Esophagus (tissue), 2 donors: ENCODE measurements around the gene PF4V1. TPM values are rescaled to one million over a fixed set of nuclear protein-coding genes. Genes with fewer than 3 reads are reported as not detected.
A peak's percentile ranks its signal among the peaks of the same experiment; 100 is the strongest.

ENCODE experiments used
- H3K27ac ChIP-seq, 2 donors: one replicate each; pipeline ENCODE4 v1.5.1; 2013; ENCODE audit warnings: low read depth in 2 of 2, mild to moderate bottlenecking in 2 of 2, inconsistent platforms in 1 of 2, low read length in 1 of 2, moderate library complexity in 1 of 2
- H3K27me3 ChIP-seq, 2 donors: one replicate each; pipeline ENCODE4 v1.6.1; 2013; ENCODE audit warnings: low read length in 2 of 2, control low read depth in 1 of 2, mild to moderate bottlenecking in 1 of 2; ENCODE audit not compliant: insufficient read depth in 2 of 2, control insufficient read depth in 1 of 2
- H3K36me3 ChIP-seq, 2 donors: one replicate each; pipeline ENCODE4 v1.6.1; 2013; ENCODE audit warnings: low read length in 1 of 2; ENCODE audit not compliant: control insufficient read depth in 2 of 2, insufficient read depth in 2 of 2
- H3K4me1 ChIP-seq, 2 donors: one replicate each; pipeline ENCODE4 v1.6.1; 2013; ENCODE audit warnings: low read length in 1 of 2; ENCODE audit not compliant: control insufficient read depth in 2 of 2, insufficient read depth in 2 of 2
- H3K4me3 ChIP-seq, 2 donors: one replicate each; pipeline ENCODE4 v1.5.1; 2013; ENCODE audit warnings: low read length in 2 of 2, mild to moderate bottlenecking in 2 of 2, low read depth in 1 of 2, moderate library complexity in 1 of 2
- H3K9me3 ChIP-seq, 2 donors: one replicate each; pipeline ENCODE4 v1.6.1; 2013; ENCODE audit warnings: mild to moderate bottlenecking in 2 of 2, low read depth in 1 of 2, low read length in 1 of 2, moderate library complexity in 1 of 2; ENCODE audit not compliant: control insufficient read depth in 2 of 2, insufficient read depth in 1 of 2
- WGBS, 2 donors: extraction: QIAGEN DNeasy Blood & Tissue Kit; methylation state at CpG; one replicate each; pipeline ENCODE4 v1.1.7; 2013; 5-methylcytosine and 5-hydroxymethylcytosine counted together
- polyA plus RNA-seq, 2 donors: library from polyadenylated mRNA; stranded (reverse); fragments of 200-250 nt; gene quantifications; one replicate each; pipeline ENCODE4 v1.2.3, GENCODE V29; 2013
- donor health status: healthy with polysubstance abuse.
- donor health status: Bipolar disorder and iron deficiency.

The PF4V1 gene
- polyA plus RNA-seq, 2 donors: not detected

DNA sequence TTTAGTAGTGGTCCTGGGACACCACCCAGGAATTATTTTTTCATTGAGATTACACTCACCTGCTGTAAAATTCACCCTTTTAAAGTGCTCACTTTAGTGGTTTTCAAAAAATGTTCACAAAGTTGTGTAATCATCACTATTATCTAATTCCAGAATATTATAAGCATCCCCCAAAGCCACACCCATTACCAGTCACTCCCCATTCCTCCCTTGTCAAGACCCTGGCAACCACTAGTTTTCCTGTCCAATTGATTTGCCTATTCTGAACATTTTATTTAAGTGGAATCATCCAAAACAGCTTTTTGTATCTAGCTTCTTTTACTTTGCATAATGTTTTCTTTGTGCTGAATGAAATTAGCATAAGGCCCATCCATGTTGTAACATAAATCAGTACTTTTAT lies 29.3 kb upstream of the PF4V1 start:
- no peaks in the 10 kb centered on the region for H3K36me3 ChIP-seq
- H3K27me3 ChIP-seq: no peaks in the 10 kb centered on the region
- no peak overlapping the region for H3K4me3 ChIP-seq
- no peaks in the 10 kb centered on the region for H3K9me3 ChIP-seq
- H3K4me1 ChIP-seq: no peaks in the 10 kb centered on the region
- H3K27ac ChIP-seq: no peak overlapping the region

DNA sequence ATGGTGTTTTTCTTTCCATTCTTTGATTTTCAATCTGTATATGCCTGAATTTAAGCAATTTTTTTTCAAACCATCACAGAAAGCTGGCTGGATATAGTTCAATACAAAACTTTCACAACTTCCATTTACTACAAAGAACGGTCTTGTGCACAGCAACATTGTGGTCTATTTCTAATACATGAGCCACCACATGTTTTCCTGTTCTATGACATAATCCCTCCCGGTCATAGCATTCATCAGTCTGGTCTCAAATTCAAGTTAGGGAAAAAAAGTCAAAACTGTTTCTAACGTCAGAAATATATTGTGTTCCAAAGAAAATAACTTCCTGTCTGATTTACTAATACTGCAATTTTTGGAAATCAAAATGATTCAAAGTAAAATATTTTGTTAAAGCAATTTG lies 24.1 kb upstream of the PF4V1 start:
- no peaks in the 10 kb centered on the region for H3K27me3 ChIP-seq
- H3K4me1 ChIP-seq: no peaks in the 10 kb centered on the region
- no peaks in the 10 kb centered on the region for H3K36me3 ChIP-seq
- H3K4me3 ChIP-seq: no peak overlapping the region
- H3K27ac ChIP-seq: no peak overlapping the region
- H3K9me3 ChIP-seq: no peaks in the 10 kb centered on the region
- WGBS, 2 donors: 59 to 64% methylated on average over 3 of the region's 3 CpGs

DNA sequence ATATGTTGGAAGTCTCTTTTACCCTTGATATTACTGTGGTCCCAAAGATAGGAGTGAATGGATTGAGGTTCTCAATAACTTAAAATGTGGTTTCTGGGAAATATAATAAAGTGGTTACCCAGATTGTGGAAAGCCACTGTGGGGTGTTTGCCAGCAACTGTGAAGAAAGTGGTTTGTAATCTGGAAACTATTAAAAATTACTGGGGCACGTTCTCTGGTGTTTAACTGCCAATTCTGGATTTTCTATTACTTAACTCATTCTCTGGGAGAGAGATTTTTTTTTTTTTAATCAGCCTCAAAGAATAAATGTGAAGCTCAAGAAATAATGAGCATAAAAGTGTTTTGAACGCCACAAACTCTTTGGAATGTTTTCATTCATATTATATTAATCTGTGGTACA lies 21.5 kb upstream of the PF4V1 start:
- Histone ChIP-seq H3K27me3 (no peaks in the 10 kb centered on the region), H3K9me3 (no peaks in the 10 kb centered on the region), H3K4me3 (no peak overlapping the region), H3K27ac (no peak overlapping the region), H3K36me3 (no peaks in the 10 kb centered on the region), H3K4me1 (peaks cover 0 to 4% of the 10 kb centered on the region in 2 donors)
- 42 to 57% methylated on average over 2 of the region's 2 CpGs for WGBS, 2 donors

DNA sequence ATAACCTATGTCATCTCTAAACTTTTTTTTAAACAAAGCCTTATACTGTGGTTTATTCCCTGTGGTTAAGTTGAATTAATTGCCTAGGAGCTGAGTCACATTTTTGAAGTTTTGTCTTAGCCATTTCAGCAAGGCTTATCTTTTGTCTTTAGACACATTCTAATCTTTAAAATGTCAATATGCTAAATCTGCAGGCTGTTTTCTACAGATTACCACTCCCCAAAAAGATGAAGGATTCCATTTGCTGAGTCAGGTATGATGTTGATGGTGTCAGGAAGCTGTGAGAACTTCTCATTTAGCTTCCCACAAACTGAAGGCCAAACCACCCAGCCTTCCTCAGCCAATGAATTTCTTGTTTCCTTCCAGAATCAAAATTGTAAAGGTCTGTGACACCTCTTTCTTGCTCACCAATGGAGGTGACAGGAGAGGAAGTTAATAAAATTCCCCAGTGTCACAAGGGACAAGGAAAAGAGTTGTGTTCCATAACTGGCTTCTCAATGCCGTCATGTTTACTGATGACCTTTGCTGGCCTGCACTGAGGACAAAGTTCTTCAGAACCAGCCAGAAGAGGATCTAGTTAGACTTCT lies 20.4 kb upstream of the PF4V1 start:
- no peaks in the 10 kb centered on the region for H3K27me3 ChIP-seq
- H3K4me3 ChIP-seq: no peak overlapping the region
- no peaks in the 10 kb centered on the region for H3K36me3 ChIP-seq
- WGBS, 2 donors: 91 to 92% methylated on average over 1 of the region's 1 CpG
- H3K4me1 ChIP-seq: peaks cover 0 to 5% of the 10 kb centered on the region in 2 donors
- H3K27ac ChIP-seq: no peak overlapping the region
- H3K9me3 ChIP-seq: no peaks in the 10 kb centered on the region

DNA sequence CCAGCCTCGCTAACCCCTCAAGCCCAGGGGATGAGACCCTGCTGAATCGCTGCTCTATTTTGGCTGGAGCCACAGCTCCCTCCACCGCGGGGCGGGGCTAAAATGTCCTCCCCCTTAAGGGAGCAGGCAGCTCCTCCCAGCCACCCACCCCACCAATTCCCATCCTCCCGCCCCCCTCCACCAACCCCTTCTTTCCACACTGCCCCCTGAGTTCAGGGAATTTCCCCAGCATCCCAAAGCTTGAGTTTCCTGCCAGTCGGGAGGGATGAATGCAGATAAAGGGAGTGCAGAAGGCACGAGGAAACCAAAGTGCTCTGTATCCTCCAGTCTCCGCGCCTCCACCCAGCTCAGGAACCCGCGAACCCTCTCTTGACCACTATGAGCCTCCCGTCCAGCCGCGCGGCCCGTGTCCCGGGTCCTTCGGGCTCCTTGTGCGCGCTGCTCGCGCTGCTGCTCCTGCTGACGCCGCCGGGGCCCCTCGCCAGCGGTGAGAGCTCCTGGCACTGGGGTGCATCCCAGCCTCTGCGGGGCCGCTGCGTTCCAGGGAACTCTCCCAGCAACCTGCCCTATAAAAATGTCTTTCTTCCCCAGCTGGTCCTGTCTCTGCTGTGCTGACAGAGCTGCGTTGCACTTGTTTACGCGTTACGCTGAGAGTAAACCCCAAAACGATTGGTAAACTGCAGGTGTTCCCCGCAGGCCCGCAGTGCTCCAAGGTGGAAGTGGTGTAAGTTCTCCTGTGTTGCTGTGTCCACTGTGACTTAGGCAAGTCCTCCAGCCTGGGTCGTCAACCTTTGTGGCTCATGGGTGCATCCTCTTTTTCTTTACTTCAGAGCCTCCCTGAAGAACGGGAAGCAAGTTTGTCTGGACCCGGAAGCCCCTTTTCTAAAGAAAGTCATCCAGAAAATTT lies 16.5 kb upstream of the PF4V1 start, which contains the start of gene CXCL6:
Gene CXCL6, plus strand, starts transcription at position 306 of the 907 bp plus-strand sequence. Its CDS starts 73 bp downstream, at position 379.
- WGBS, 2 donors: 6 to 9% methylated on average over 41 of the region's 41 CpGs
- peaks cover 0 to 5% of the 10 kb centered on the region in 2 donors for H3K4me1 ChIP-seq
- H3K27me3 ChIP-seq: no peaks in the 10 kb centered on the region
- H3K9me3 ChIP-seq: no peaks in the 10 kb centered on the region
- H3K4me3 ChIP-seq: peak within 1 kb of the TSS; percentile 32 to 50
- no peak within 1 kb of the TSS for H3K27ac ChIP-seq
- no peaks in the 10 kb centered on the region for H3K36me3 ChIP-seq

DNA sequence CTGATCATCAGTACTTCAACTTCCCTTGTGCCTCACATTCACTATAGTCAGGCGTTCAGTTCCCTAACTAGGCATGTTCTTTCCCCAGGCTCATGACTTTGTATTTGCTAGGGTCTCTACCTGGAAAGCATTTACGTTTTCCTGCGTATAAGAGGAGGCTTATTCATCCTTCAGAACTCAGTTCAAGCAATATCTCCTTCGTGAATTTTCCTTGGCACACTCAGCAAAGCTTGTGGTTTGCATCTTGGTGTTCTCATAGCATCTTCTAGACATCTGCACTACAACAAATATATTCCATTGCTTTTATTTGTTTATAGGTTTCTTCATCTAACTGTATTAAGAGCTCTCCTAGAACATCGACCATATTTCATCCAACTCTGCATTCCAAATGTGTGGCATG lies 14.0 kb upstream of the PF4V1 start:
- Histone ChIP-seq H3K36me3 (no peaks in the 10 kb centered on the region), H3K27ac (no peak overlapping the region), H3K4me3 (no peak overlapping the region), H3K27me3 (no peaks in the 10 kb centered on the region), H3K9me3 (no peaks in the 10 kb centered on the region), H3K4me1 (peaks cover 0 to 5% of the 10 kb centered on the region in 2 donors)
- WGBS, 2 donors: 83 to 88% methylated on average over 5 of the region's 5 CpGs

DNA sequence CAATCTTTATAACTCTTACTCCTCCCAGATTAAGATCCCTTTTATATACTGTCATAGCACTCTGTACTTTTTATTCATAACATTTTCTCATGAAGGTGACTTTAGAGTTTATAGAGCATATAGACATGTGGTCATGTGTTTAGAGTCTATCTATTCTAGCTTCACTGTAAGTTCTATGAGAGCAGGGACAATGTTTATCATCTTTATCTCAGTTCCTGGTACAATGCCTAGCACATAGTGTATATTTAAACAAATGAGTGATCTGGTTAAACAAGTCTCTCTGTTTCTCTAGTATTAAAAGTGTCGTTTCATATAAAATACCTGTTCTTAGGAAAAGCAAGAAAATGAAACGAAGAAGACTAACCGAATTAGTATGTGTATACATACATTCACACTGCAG lies 13.4 kb upstream of the PF4V1 start:
- Histone ChIP-seq H3K27ac (no peak overlapping the region), H3K27me3 (no peaks in the 10 kb centered on the region), H3K9me3 (no peaks in the 10 kb centered on the region), H3K4me3 (no peak overlapping the region), H3K4me1 (peaks cover 0 to 5% of the 10 kb centered on the region in 2 donors), H3K36me3 (no peaks in the 10 kb centered on the region)
- 77 to 82% methylated on average over 3 of the region's 3 CpGs for WGBS, 2 donors

DNA sequence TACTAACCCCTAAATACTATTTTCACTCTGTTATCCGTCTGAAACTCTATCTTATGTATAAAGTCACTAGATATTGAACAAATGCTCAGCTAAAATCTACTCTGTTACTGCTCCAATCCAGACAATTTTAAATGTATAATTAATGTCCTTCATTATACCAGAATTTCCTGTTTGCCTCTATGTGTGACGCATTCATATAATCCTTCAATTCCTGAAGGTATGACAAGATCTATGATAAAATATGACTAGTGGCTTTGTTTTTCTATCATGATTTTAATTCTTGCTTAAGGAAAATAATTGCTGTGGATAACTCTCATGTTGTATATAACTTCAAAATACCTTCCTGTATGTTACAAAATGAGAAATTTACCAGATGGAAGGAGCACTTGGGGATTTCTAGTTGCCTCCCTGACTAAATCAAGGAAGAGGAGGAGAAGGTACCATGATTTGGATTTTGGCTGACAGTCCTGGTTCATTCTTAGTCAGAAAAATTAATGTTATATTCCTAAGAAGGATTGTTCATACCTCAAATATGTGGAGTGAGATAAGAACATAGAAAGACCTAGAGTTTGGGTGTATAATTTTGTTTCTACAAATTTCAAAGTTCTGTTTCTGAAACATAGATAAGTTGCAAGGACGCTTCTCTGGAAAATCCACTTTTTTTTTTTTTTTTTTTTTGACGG lies 11.7 kb upstream of the PF4V1 start:
- Histone ChIP-seq H3K4me3 (no peak overlapping the region), H3K4me1 (peaks cover 0 to 3% of the 10 kb centered on the region in 2 donors), H3K27me3 (no peaks in the 10 kb centered on the region), H3K9me3 (no peaks in the 10 kb centered on the region), H3K27ac (no peak overlapping the region), H3K36me3 (no peaks in the 10 kb centered on the region)
- WGBS, 2 donors: 56 to 60% methylated on average over 4 of the region's 4 CpGs

DNA sequence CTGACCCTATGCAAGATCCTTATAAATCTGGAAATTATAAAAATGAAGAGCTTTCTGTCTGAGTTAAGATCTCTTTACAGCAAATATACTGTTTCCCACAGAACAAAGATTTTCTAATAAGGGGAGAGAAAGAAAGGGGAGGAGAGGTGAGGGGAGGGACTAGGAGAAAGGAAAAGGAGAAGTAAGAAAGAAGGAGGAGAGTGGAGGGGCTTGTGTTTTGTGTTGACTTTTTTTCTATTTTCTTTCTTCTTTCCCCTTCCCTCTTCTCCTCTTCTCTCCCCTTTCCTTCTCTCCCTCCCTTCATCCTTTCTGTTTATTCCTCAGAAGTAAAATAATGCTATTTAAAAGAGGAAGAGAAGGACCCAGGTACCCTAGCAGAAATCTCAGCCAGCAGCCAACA lies 10.4 kb upstream of the PF4V1 start:
- Histone ChIP-seq H3K27ac (no peak overlapping the region), H3K27me3 (no peaks in the 10 kb centered on the region), H3K4me1 (no peaks in the 10 kb centered on the region), H3K36me3 (no peaks in the 10 kb centered on the region), H3K4me3 (no peak overlapping the region), H3K9me3 (no peaks in the 10 kb centered on the region)
